Stimulated activated CD8-positive, alpha-beta memory T cell treated with anti-CD3 and anti-CD28 coated beads, Interleukin-12 subunit alpha, Interleukin-12 subunit beta, amount 100 ng/mL, for 24 hours (primary cell): ENCODE measurements around the gene SAPCD2.

Experiments
- DNase-seq: peaks from one replicate; pipeline ENCODE4 v3.0.0-alpha.2; 2020; ENCODE audit errors: extremely low read depth

Gene SAPCD2

GRCh38 chr9:137018761-137019559 lies 51.4 kb downstream of the SAPCD2 start:
- DNase-seq: no peak

GRCh38 chr9:137017791-137018497 lies 52.4 kb downstream of the SAPCD2 start:
- DNase-seq: no peak

DNA sequence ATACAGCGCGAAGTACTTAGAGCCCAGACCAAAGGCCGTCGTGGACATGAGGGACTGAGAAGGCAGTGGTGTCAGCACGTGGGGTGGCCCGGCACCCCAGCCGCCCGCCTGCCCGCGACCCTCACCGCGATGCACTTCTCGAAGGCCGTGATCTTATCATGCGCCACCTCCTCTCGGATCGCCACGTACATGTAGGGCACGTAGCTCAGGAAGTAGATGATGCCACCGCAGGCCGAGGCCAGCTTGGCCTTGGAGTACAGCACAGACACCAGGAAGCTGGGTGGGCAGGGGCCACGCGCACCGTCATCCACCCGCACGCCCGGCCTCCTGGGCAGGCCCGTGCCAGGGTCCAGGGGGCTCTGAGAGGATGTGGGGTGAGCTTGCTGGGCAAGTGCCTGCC lies 53.3 kb downstream of the SAPCD2 start:
- no peak for DNase-seq

- DNase-seq: no peak
These were observed 53.9 kb downstream of the SAPCD2 start for GRCh38 chr9:137016436-137016835.

DNA sequence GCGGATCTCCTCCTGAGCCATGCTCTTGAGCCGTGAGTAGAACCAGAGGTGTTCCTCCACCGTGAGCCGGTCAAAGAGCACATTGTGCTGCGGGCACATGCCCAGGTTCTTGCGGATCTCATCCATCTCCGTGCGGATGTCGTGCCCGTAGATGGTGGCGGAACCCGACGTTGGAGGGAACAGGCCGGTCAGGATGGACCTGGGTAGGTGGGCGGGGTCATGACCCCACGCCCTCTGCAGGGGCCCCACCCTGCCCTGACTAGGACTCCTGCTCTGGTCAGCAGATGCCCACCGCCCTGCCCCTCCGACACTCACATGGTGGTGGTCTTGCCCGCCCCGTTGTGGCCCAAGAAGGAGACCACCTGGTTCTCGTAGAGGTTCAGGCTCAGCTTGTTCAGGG lies 54.4 kb downstream of the SAPCD2 start:
- no peak for DNase-seq

- no peak for DNase-seq
These were observed 54.8 kb downstream of the SAPCD2 start for GRCh38 chr9:137015540-137015930.

DNA sequence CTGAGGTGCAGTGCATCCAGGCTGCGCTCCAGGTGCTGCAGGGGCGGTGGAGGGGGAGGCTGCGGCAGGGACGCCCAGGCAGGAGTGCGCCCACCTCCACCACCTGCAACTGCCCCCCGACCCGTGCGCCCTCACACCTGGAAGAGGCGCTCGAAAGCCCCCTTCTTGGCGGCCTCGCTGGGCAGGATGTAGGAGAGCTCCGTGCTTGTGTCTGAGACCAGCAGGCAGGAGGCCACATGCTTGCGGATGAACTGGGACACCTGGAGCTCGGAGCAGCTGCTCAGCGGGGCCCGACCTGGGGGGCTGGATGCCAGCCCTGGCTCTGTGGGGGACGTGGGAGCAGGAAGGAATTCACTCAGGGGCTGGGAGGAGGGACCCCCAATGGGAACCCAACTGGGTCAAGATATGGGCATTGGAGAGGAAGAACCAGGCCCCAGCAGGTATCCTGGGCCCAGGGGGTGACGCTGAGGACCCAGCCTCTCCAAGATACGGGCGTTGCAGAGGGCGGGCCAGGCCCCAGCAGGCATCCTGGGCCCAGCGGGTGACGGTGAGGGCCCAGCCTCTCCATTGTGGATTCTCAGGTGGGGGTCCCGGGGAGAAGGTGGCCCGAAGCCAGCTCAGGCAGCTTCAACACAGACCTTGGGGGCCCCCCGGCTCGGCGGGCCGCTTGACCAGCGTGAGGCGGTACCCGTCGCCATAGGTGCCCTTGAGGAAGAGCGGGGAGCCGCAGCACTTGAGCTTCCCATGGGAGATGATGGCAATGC lies 55.4 kb downstream of the SAPCD2 start:
- DNase-seq: no peak

- no peak for DNase-seq
These were observed 56.2 kb downstream of the SAPCD2 start for GRCh38 chr9:137014166-137014565.

- no peak for DNase-seq
These were observed 56.8 kb downstream of the SAPCD2 start for GRCh38 chr9:137013571-137013940.

- no peak for DNase-seq
These were observed 57.4 kb downstream of the SAPCD2 start for GRCh38 chr9:137012694-137013570.
